OCI-LY1 (cell line): ENCODE data around the gene SSC4D.

ENCODE experiments used
- H2AFZ ChIP-seq: fragments of 200-600 bp; sonication (generic), shearing (Covaris generic); 2 replicates; pipeline ENCODE4 v1.6.0; 2014; ENCODE audit warnings: antibody characterized with exemption, mild to moderate bottlenecking, low read length
- H3F3A ChIP-seq: fragments of 200-600 bp; sonication (generic), shearing (Covaris generic); 2 replicates; pipeline ENCODE4 v1.6.0; 2014; ENCODE audit warnings: mild to moderate bottlenecking, antibody characterized with exemption, low read length, moderate library complexity; ENCODE audit not compliant: insufficient read depth
- H3K27ac ChIP-seq: fragments of 200-600 bp; sonication (generic); 2 replicates; pipeline ENCODE4 v1.5.1; 2014; ENCODE audit warnings: low read length, mixed run types, mild to moderate bottlenecking, low read depth; ENCODE audit not compliant: poor library complexity, severe bottlenecking
- H3K27me3 ChIP-seq: fragments of 200-600 bp; sonication (generic); 2 replicates; pipeline ENCODE4 v1.6.0; 2014; ENCODE audit warnings: antibody characterized with exemption, mild to moderate bottlenecking, low read length, moderate library complexity; ENCODE audit not compliant: insufficient read depth
- H3K36me3 ChIP-seq: fragments of 200-600 bp; sonication (generic); 2 replicates; pipeline ENCODE4 v1.6.1; 2014; ENCODE audit warnings: mild to moderate bottlenecking, antibody characterized with exemption, low read length, moderate library complexity, mixed read lengths; ENCODE audit not compliant: insufficient read depth
- H3K4me1 ChIP-seq: fragments of 200-600 bp; sonication (generic); 2 replicates; pipeline ENCODE4 v1.5.1; 2014; ENCODE audit warnings: mild to moderate bottlenecking, low read length, moderate library complexity; ENCODE audit not compliant: insufficient read depth, severe bottlenecking
- H3K4me2 ChIP-seq: fragments of 200-600 bp; sonication (generic), shearing (Covaris generic); 2 replicates; pipeline ENCODE4 v1.6.1; 2014; ENCODE audit warnings: low read length
- H3K4me3 ChIP-seq: fragments of 200-600 bp; sonication (generic); 2 replicates; pipeline ENCODE4 v1.5.1; 2014; ENCODE audit warnings: low read length, low read depth, mild to moderate bottlenecking, mixed read lengths; ENCODE audit not compliant: poor library complexity, severe bottlenecking
- H3K79me2 ChIP-seq: fragments of 200-600 bp; shearing (Covaris generic); 2 replicates; pipeline ENCODE4 v1.6.1; 2016; ENCODE audit warnings: mixed run types, low read length, mixed read lengths; ENCODE audit not compliant: insufficient read depth
- H3K9ac ChIP-seq: fragments of 200-600 bp; sonication (generic), shearing (Covaris generic); 2 replicates; pipeline ENCODE4 v1.6.1; 2014; ENCODE audit warnings: mild to moderate bottlenecking, low read length, mixed read lengths
- H3K9me2 ChIP-seq: fragments of 200-600 bp; sonication (generic), shearing (Covaris generic); 2 replicates; pipeline ENCODE4 v1.6.1; 2014; ENCODE audit warnings: low read depth, mild to moderate bottlenecking, low read length, mixed read lengths
- H3K9me3 ChIP-seq: fragments of 200-600 bp; shearing (Covaris generic); 2 replicates; pipeline ENCODE4 v1.6.1; 2014; ENCODE audit warnings: low read length, mixed read lengths
- H4K20me1 ChIP-seq: fragments of 200-600 bp; sonication (generic), shearing (Covaris generic); 2 replicates; pipeline ENCODE4 v1.6.0; 2016; ENCODE audit warnings: mild to moderate bottlenecking, low read length; ENCODE audit not compliant: insufficient read depth
- CTCF ChIP-seq: fragments of 200-600 bp; sonication (generic), shearing (Covaris generic); IDR thresholded peaks from 2 replicates; pipeline ENCODE4 v1.5.1; 2017; ENCODE audit warnings: mild to moderate bottlenecking, antibody characterized with exemption, low read length, moderate library complexity, mixed read lengths
- EZH2 ChIP-seq: fragments of 200-600 bp; sonication (generic), shearing (Covaris generic); IDR thresholded peaks from 2 replicates; pipeline ENCODE4 v1.8.0; 2017; ENCODE audit warnings: borderline replicate concordance, mixed run types, mild to moderate bottlenecking, antibody characterized with exemption, low read length, moderate library complexity, mixed read lengths

The SSC4D gene

GRCh38 chr7:76352193-76352592, 57.3 kb downstream of the SSC4D start:
- Histone ChIP-seq H3K79me2 (peaks cover 96% of the 10 kb centered on the region), H3K9ac (no peak overlapping the region), H3K9me3 (0 out of 2 replicates have a peak, but pooled peaks cover 3% of the 10 kb centered on the region), H3K4me1 (peaks cover 21% of the 10 kb centered on the region), H4K20me1 (peaks cover 7% of the 10 kb centered on the region), H3K27ac (no peak overlapping the region), H2AFZ (no peak overlapping the region), H3K4me3 (no peak overlapping the region), H3K27me3 (no peaks in the 10 kb centered on the region), H3K9me2 (no peaks in the 10 kb centered on the region), H3K36me3 (peaks cover 97% of the 10 kb centered on the region), H3F3A (no peaks in the 10 kb centered on the region), H3K4me2 (no peak overlapping the region)
- TF ChIP-seq EZH2 (no peak), CTCF (no peak)

- TF ChIP-seq CTCF: no peak
- TF ChIP-seq EZH2: no peak
- peaks cover 97% of the 10 kb centered on the region for H3K36me3 ChIP-seq
- no peaks in the 10 kb centered on the region for H3K27me3 ChIP-seq
- peaks cover 12% of the 10 kb centered on the region for H3K4me1 ChIP-seq
- H3K4me3 ChIP-seq: no peak overlapping the region
- H3K9me2 ChIP-seq: no peaks in the 10 kb centered on the region
- no peaks in the 10 kb centered on the region for H3F3A ChIP-seq
- no peak overlapping the region for H2AFZ ChIP-seq
- no peak overlapping the region for H3K27ac ChIP-seq
- H3K4me2 ChIP-seq: no peak overlapping the region
- peaks cover 7% of the 10 kb centered on the region for H4K20me1 ChIP-seq
- H3K9ac ChIP-seq: no peak overlapping the region
- peaks cover 96% of the 10 kb centered on the region for H3K79me2 ChIP-seq
- H3K9me3 ChIP-seq: 0 out of 2 replicates have a peak, but pooled peaks cover 3% of the 10 kb centered on the region
Observed at GRCh38 chr7:76351372-76351771, 58.1 kb downstream of the SSC4D start.

GRCh38 chr7:76349313-76349885, 60.1 kb downstream of the SSC4D start:
- Histone ChIP-seq H3K79me2 (peaks cover 91% of the 10 kb centered on the region), H3K9me2 (no peaks in the 10 kb centered on the region), H3K27ac (no peak overlapping the region), H2AFZ (no peak overlapping the region), H3K36me3 (peaks cover 96% of the 10 kb centered on the region), H3K9ac (no peak overlapping the region), H4K20me1 (peaks cover 7% of the 10 kb centered on the region; the same call in 1 of the 2 replicates), H3K4me1 (no peaks in the 10 kb centered on the region), H3K27me3 (no peaks in the 10 kb centered on the region), H3K4me3 (no peak overlapping the region), H3K9me3 (no peaks in the 10 kb centered on the region), H3F3A (no peaks in the 10 kb centered on the region), H3K4me2 (no peak overlapping the region)
- no peak for TF ChIP-seq EZH2
- no peak for TF ChIP-seq CTCF
